Thyroid gland (tissue), 4 donors: Measurements from ENCODE around the gene PIGR. TPM values are rescaled to one million over a fixed set of nuclear protein-coding genes. Genes with fewer than 3 reads are reported as not detected.

Source experiments
- DNase-seq, 2 donors: peaks; one replicate each; pipeline ENCODE4 v3.0.0-alpha.2; 2019
- H3K27ac ChIP-seq, 3 donors: fragments of 200-600 bp; sonication (generic); 1 replicate in 2 of 3; 2 replicates in 1 of 3; pipeline ENCODE4 v1.5.1; 2016 to 2019; ENCODE audit warnings: mild to moderate bottlenecking in 1 of 3, moderate library complexity in 1 of 3
- H3K27me3 ChIP-seq: fragments of 200-600 bp; sonication (generic); one replicate; pipeline ENCODE4 v1.5.1; 2019
- H3K36me3 ChIP-seq, 2 donors: fragments of 200-600 bp; sonication (generic); one replicate each; pipeline ENCODE4 v1.5.1; 2016 to 2019
- H3K4me1 ChIP-seq, 2 donors: fragments of 200-600 bp; sonication (generic); one replicate each; pipeline ENCODE4 v1.5.1; 2017 to 2019
- H3K4me3 ChIP-seq, 3 donors: fragments of 200-600 bp; sonication (generic); replicated peaks in 1 of 3; 1 replicate in 2 of 3; 2 replicates in 1 of 3; pipeline ENCODE4 v1.5.1; 2016; ENCODE audit warnings: mild to moderate bottlenecking in 1 of 3
- H3K9me3 ChIP-seq: fragments of 200-600 bp; sonication (generic); one replicate; pipeline ENCODE4 v1.5.1; 2017
- CTCF ChIP-seq, 6 experiments: fragments of 200-600 bp in 3 of 6; fragments of 450-650 bp in 3 of 6; sonication (generic) in 3 of 6; IDR thresholded peaks; one replicate each; pipeline ENCODE4 v1.5.1; 2016 to 2019; ENCODE audit warnings: antibody characterized with exemption in 6 of 6, mild to moderate bottlenecking in 2 of 6, inconsistent platforms in 1 of 6, moderate library complexity in 1 of 6
- POLR2A ChIP-seq, 2 donors: fragments of 450-650 bp; IDR thresholded peaks; one replicate each; pipeline ENCODE4 v1.6.1; 2017; ENCODE audit warnings: antibody characterized with exemption in 2 of 2, mild to moderate bottlenecking in 2 of 2, moderate library complexity in 1 of 2
- WGBS, 2 donors: methylation state at CpG; one replicate each; pipeline ENCODE4 v1.1.5; 2017; 5-methylcytosine and 5-hydroxymethylcytosine counted together
- intact Hi-C: fragments of 100-400 bp; cut with DNase I; formaldehyde crosslinking; loops from one replicate; pipeline ENCODE4 v1.15.1; 2023
- total RNA-seq, 4 donors: library from RNA; depleted of rRNA; stranded (reverse); fragments of >200 nt; gene quantifications; one replicate each; pipeline ENCODE4 v1.2.3, GENCODE V29; 2016

The PIGR gene
- total RNA-seq, 4 donors from 2014 or later = 0.11 to 1.2 (median 0.75) TPM; not detected in 1

- H3K27me3 ChIP-seq = no peaks in the 10 kb centered on the region
- no peak for TF ChIP-seq POLR2A (IDR thresholded peaks at IDR 0.05)
- no peak for TF ChIP-seq CTCF (IDR thresholded peaks at IDR 0.05)
- 87 to 90% methylated on average over 4 of the region's 4 CpGs for WGBS, 2 donors
- H3K9me3 ChIP-seq = no peaks in the 10 kb centered on the region
- no peaks in the 10 kb centered on the region for H3K4me1 ChIP-seq
- H3K4me3 ChIP-seq = no peak overlapping the region
- DNase-seq = no peak
- no peaks in the 10 kb centered on the region for H3K36me3 ChIP-seq
- intact Hi-C loops = no loop called here
- no peak overlapping the region for H3K27ac ChIP-seq
These were observed 487 bp downstream of the PIGR start for GRCh38 chr1:206945779-206946178.

- TF ChIP-seq POLR2A (IDR thresholded peaks at IDR 0.05) (no peak), CTCF (IDR thresholded peaks at IDR 0.05) (no peak)
- H3K4me3 ChIP-seq = no peak overlapping the region
- H3K36me3 ChIP-seq = no peaks in the 10 kb centered on the region
- H3K9me3 ChIP-seq = no peaks in the 10 kb centered on the region
- no peaks in the 10 kb centered on the region for H3K27me3 ChIP-seq
- intact Hi-C loops = no loop called here
- H3K4me1 ChIP-seq = no peaks in the 10 kb centered on the region
- WGBS, 2 donors = 74% methylated on average over 5 of the region's 5 CpGs
- no peak overlapping the region for H3K27ac ChIP-seq
- DNase-seq = no peak
These were observed 1.6 kb downstream of the PIGR start for GRCh38 chr1:206944703-206945102.

DNA sequence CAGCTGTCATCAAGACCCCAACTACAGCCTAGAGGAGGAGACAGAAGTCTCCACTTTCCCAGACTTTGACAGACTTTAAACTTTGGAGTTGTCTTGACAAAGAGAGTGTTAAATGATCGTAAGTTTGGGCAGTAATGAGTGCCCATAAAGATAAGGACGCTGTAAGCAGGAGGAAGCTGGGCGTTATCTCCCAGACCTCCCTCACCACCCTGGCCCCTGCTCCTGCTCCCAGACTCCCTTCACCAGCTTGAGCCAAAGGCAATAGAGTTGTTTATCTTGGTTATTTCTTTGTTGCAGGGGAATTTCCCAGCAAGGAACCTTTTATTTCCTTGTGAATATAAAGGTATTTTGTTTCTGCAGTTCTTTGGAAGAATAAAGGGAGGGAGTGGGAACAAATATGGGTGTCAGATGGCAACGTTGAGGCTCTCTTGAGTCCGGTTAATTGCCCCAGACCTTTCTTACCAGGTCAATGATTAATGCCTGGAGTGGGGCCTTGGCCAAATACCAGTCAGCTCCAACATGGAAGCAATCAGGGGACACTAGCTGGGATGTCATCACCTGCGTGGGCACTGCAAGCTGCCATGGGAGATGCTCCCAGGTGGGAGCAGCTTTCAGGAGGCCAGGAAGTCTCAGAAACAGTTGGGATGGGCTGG, 4.4 kb downstream of the PIGR start:
- TF ChIP-seq CTCF (IDR thresholded peaks at IDR 0.05) = no peak
- no peak for TF ChIP-seq POLR2A (IDR thresholded peaks at IDR 0.05)
- no peaks in the 10 kb centered on the region for H3K27me3 ChIP-seq
- no peak for DNase-seq
- intact Hi-C loops = no loop called here
- H3K36me3 ChIP-seq = no peaks in the 10 kb centered on the region
- H3K4me1 ChIP-seq = no peaks in the 10 kb centered on the region
- no peaks in the 10 kb centered on the region for H3K9me3 ChIP-seq
- no peak overlapping the region for H3K4me3 ChIP-seq
- 58 to 69% methylated on average over 6 of the region's 6 CpGs for WGBS, 2 donors
- no peak overlapping the region for H3K27ac ChIP-seq

DNA sequence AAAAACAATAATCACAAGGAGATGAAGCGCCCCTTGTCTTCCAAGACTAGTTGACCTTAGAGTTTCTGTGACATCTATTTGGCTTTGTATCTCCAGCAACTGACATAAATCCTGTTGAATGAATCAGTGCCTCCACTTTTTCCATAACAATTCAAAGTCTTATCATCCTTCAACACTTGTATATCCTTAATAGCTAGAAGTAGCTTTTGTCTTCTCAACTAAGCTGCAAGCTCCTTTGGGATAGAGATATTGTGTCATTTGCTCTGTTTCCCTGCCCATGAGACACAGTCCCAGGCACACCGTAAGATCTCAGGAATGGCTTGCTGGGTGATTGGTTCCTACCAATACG, 5.7 kb downstream of the PIGR start:
- Histone ChIP-seq H3K9me3 (no peaks in the 10 kb centered on the region), H3K27me3 (no peaks in the 10 kb centered on the region), H3K36me3 (no peaks in the 10 kb centered on the region), H3K4me1 (no peaks in the 10 kb centered on the region), H3K4me3 (no peak overlapping the region), H3K27ac (no peak overlapping the region)
- 86 to 90% methylated on average over 3 of the region's 3 CpGs for WGBS, 2 donors
- intact Hi-C loops = no loop called here
- TF ChIP-seq POLR2A (IDR thresholded peaks at IDR 0.05) (no peak), CTCF (IDR thresholded peaks at IDR 0.05) (no peak)
- no peak for DNase-seq

- H3K9me3 ChIP-seq = no peaks in the 10 kb centered on the region
- TF ChIP-seq POLR2A (IDR thresholded peaks at IDR 0.05) = no peak
- TF ChIP-seq CTCF (IDR thresholded peaks at IDR 0.05) = no peak
- H3K36me3 ChIP-seq = no peaks in the 10 kb centered on the region
- H3K4me1 ChIP-seq = no peaks in the 10 kb centered on the region
- peak; percentile 66 to 76 for DNase-seq
- intact Hi-C loops = loop anchor here (5.0 kb wide), 1 partner anchor 37 kb away; no protein-coding TSS in a partner anchor
- no peaks in the 10 kb centered on the region for H3K27me3 ChIP-seq
- H3K4me3 ChIP-seq = no peak overlapping the region
- 67 to 75% methylated on average over 9 of the region's 9 CpGs for WGBS, 2 donors
- H3K27ac ChIP-seq = no peak overlapping the region
These were observed 6.3 kb downstream of the PIGR start for GRCh38 chr1:206939841-206940587.
